LNCaP clone FGC (cell line): ENCODE measurements around the gene ZNF226.
A peak's percentile ranks its signal among the peaks of the same experiment; 100 is the strongest.
"Not testable (repeated sequence)": the region's sequence is repeated elsewhere in the genome, so short reads cannot be mapped to it uniquely, and the experiment has no call there.

Source experiments
- DNase-seq: peaks from one replicate; pipeline ENCODE4 v3.0.0-alpha.2; 2011; ENCODE audit warnings: low read depth
- H3K4me3 ChIP-seq: 2 replicates; pipeline ENCODE4 v1.5.1; 2011; ENCODE audit warnings: mild to moderate bottlenecking, low read depth, low read length, control low read depth
- TF ChIP-seq, protein P1 (sequence below): IDR thresholded peaks from 2 replicates; pipeline ENCODE4 v1.5.1; 2012; ENCODE audit warnings: mild to moderate bottlenecking; ENCODE audit not compliant: control insufficient read depth, insufficient read depth; ENCODE audit errors: extremely low read depth

Gene ZNF226

DNA sequence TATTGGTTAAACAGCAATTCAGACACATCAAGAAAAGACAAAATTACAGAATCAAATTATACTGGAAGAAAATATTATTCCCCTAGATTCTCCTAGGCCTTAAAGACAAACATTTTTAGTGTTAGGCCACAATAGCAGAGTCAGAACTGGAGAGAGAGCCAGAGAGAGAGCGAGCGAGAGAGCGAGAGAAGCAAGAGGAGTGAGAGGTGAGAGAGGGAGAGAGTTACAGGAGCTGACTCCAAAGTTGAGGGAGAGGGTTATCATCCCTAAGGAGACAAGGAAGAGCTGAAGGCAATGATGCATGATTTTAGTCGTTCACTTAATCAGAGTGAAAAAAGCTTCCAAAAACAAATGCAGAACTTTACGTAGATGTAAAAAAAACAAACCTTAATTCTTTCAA lies 27.2 kb downstream of the ZNF226 start:
- H3K4me3 ChIP-seq: no peak overlapping the region
- TF ChIP-seq, protein P1, sequence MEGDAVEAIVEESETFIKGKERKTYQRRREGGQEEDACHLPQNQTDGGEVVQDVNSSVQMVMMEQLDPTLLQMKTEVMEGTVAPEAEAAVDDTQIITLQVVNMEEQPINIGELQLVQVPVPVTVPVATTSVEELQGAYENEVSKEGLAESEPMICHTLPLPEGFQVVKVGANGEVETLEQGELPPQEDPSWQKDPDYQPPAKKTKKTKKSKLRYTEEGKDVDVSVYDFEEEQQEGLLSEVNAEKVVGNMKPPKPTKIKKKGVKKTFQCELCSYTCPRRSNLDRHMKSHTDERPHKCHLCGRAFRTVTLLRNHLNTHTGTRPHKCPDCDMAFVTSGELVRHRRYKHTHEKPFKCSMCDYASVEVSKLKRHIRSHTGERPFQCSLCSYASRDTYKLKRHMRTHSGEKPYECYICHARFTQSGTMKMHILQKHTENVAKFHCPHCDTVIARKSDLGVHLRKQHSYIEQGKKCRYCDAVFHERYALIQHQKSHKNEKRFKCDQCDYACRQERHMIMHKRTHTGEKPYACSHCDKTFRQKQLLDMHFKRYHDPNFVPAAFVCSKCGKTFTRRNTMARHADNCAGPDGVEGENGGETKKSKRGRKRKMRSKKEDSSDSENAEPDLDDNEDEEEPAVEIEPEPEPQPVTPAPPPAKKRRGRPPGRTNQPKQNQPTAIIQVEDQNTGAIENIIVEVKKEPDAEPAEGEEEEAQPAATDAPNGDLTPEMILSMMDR: no peak
- DNase-seq: no peak

DNA sequence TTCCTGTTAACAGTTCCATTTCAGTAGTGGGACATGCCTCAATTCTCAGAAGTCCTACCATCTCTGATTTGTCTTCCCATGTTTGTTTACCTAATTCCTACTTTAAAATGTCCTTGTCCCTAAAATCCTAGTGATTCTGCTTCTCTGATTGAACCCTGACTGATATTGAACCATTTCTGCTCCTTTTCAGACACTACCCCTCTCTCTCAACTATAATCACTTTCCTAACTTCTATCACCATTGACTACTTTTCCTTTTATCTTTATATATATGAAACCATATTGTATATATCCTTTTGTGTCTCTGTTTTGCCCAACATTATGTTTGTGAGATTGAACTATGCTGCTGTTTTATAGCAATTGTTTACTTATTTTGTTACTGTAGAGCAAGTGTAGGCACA lies 31.9 kb downstream of the ZNF226 start:
- TF ChIP-seq, protein P1: no peak
- no peak overlapping the region for H3K4me3 ChIP-seq
- no peak for DNase-seq

DNA sequence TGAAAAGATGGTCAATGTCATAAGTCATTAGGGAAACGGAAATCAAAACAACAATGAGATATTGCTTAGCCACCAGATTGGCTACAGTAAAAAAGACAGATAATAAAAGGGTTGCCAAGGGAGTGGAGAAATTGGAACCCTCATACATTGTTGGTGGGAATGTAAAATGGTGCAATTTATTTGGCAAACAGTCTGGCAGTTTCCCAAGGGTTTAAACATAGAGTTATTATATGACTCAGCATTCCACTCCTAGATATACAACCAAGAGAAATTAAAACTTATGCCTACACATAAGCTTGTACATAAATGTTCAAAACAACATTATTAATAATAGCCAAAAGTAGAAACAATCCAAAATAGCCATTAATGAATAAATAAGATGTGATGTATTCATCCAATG lies 37.6 kb downstream of the ZNF226 start:
- H3K4me3 ChIP-seq: no peak overlapping the region
- DNase-seq: no peak
- TF ChIP-seq, protein P1: no peak

DNA sequence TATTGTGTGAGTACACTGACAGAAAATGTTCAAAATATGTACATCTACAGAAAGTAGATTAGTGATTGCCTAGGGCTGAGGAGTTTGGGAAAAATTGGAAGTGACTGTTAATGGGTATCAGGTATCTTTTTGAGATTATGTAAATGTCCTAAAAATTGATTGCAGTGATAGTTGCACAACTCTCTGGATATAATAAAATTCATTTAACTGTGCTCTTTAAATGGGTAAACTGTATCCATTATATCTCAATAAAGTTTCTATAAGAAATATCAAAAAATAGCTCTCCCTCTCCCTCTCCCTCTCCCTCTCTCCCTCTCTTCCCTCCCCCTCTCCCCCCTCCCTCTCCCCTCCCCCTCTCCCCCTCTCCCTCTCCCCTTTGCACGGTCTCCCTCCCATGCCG lies 38.1 kb downstream of the ZNF226 start:
- TF ChIP-seq, protein P1: no peak
- H3K4me3 ChIP-seq: no peak overlapping the region
- DNase-seq: no peak

DNA sequence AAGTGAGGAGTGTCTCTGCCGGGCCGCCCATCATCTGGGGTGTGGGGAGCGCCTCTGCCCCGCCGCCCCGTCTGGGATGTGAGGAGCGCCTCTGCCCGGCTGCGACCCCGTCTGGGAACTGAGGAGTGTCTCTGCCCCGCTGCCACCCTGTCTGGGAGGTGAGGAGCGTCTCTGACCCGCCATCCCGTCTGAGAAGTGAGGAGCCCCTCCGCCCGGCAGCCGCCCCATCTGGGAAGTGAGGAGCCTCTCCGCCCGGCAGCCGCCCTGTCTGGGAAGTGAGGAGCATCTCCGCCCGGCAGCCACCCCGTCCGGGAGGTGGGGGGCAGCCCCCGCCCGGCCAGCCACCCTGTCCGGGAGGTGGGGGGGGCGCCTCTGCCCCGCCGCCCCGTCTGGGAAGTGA lies 39.0 kb downstream of the ZNF226 start:
- H3K4me3 ChIP-seq, DNase-seq: not testable (repeated sequence)

DNA sequence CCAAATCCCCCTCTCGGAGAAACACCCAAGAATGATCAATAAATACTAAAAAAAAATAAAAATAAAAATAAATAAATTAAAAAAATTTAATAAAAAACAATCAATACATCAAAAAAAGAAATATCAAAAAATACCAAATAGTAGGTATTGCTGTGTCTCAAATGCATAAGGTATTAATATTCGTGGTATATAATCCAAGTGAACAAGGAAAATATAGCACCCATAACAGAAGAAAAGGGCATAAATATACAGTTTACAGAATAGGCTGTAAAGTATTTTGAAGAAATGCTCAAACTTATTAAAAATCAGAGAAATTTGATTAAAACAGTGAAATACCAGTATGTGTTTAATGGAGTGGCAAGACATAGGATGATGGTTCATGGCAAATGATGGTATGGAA lies 39.9 kb downstream of the ZNF226 start:
- H3K4me3 ChIP-seq: no peak overlapping the region
- TF ChIP-seq, protein P1: no peak
- no peak for DNase-seq

DNA sequence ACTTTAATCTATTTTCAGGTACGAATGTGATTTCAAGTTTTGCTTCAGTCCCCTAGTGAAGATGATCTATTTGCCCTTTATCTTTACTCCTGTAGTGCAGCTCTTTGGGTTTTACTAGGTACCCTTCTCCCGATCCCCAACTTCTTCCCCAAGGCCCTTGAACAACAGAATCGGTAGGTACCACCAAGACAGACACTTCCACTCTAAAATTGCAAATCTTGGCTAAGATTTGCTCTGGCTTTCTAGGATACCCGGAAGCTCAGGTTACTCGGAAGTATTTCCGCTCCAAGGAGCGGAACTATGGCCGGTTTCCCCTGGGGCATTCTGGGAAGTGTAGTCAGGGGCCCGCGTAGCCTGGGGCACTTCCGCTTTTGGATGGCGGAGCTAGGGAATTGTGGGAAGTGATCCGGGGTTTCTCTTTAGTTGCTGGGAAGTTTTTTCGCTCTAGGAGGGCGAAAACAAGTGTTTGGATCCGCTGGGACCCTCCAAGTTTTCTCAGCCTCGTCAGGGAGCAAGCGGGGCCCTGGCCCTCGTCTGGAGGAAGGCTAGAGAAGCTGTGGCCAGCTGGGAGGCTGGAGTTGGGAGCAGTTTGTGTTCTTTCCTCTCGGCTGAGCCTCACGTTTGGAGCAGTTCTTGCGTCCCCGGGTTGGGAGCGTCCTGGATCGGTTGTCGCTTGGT lies 42.4 kb downstream of the ZNF226 start:
- H3K4me3 ChIP-seq: peak overlapping the region; percentile 77
- peak; percentile 76 for DNase-seq
- TF ChIP-seq, protein P1: no peak
